Colon (tissue), 2 donors: ENCODE results near the gene ZNFX1.
"Not testable (repeated sequence)": the region's sequence is repeated elsewhere in the genome, so short reads cannot be mapped to it uniquely, and the experiment has no call there.

Source experiments
- FAIRE-seq: peaks from 2 replicates; lab custom pipeline; 2012; peaks lifted over from hg19 to GRCh38; lab: Jason Lieb, UNC
- donor health status: control.
- donor health status: control.

ZNFX1 gene

DNA sequence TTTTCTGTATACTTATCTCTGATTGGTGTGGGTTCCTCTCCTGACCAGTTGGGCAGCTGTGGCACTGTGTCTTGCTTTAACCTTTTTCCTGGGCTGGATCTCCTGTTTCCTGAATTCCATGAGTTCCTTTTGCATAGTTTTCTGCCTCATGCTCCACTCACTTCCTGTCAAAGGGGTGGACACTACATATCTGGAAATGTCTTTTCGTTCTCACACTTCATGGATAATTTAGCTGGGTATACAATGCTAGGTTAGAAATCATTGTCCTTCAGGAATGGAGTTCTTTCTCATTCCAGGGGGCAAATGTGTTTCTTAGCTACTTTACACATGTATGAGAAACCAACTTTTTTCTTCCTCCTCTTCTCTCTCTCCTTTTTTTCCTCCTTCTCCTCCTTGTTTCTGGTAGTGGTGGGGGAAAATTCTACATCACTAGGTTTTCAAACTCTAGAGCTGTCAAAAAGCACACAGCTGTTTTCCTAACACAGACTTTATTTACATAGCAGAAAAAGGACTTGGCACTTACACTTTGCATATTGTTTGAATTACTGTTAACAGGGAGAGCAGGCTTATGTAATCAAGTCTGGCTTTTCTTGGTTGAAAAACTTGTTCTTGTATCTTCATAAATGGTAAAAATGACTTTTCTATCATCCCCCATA is 67.6 kb downstream of the ZNFX1 start:
- FAIRE-seq, result no peak

- FAIRE-seq, result no peak
These were observed 70.8 kb downstream of the ZNFX1 start for GRCh38 chr20:49207076-49207475.

DNA sequence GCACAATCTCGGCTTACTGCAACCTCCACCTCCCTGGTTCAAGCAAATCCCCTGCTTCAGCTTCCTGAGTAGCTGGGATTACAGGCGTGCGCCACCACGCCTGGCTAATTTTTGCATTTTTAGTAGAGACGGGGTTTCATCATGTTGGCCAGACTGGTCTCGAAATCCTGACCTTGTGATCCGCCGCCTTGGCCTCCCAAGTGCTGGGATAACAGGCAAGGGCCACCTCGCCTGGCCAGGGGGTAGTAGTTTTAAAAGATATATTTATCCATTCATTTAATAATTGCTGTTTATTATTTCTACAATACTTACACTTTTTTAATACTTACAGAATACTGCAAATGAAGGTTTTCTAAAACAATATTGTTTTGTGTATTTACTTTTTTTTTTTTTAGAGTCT is 74.1 kb downstream of the ZNFX1 start:
- no peak for FAIRE-seq

- FAIRE-seq, result no peak
These were observed 74.8 kb downstream of the ZNFX1 start for GRCh38 chr20:49203011-49203410.

- no peak for FAIRE-seq
These were observed 78.0 kb downstream of the ZNFX1 start for GRCh38 chr20:49199729-49200293.

GRCh38 chr20:49192944-49193518 is 84.8 kb downstream of the ZNFX1 start:
- FAIRE-seq, result not testable (repeated sequence)
